ENCODE measurements around the gene CLIP2.
A peak's percentile ranks its signal among the peaks of the same experiment; 100 is the strongest.
"Not testable (repeated sequence)": the region's sequence is repeated elsewhere in the genome, so short reads cannot be mapped to it uniquely, and the experiment has no call there.

The CLIP2 gene
- total RNA-seq: 36.9 to 42.5 reads per million in 2 donors

GRCh38 chr7:74289018-74289658 lies at the start of gene CLIP2:
TSS of gene CLIP2 (plus strand) at chr7:74289407. CDS start at chr7:74317547, 28,140 bp downstream.
- peak; percentile 66 for DNase-seq

DNA sequence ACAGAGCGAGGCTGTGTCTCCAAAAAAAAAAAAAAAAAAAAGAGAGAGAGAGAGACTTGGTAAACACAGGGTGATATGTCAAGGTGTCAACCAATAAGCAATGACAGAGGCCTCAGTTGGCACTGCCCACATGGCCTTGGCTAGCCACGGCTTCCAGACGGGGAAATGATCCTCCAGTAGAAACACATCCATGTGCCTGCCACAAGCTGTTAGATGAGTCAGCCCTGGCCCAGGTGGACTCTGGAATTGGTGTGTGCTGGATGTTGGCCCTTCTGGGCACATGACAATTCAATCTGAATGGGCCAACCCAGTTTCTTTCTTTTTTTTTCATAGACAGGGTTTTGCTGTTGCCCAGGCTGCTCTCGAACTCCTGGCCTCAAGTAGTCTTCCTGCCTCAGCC lies 48.7 kb upstream of the CLIP2 start:
- no peak for DNase-seq

DNA sequence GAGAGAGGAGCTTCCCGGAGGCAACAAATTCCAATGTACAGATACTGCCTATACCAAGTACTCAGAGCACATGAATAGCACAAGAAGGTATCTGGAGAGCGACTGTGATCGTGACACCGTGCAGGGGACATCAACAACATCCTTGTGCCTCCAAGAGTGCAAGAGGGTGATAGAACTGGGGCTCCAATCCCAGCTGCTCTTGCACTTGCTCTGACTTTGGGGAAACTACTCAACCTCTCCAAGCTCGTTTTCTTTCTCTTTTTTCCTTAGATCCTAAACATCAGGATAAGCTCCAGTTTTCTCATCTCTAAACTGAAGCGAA lies 47.1 kb upstream of the CLIP2 start:
- no peak for DNase-seq

- DNase-seq: no peak
Measured at GRCh38 chr7:74246497-74246896, 42.7 kb upstream of the CLIP2 start.

DNA sequence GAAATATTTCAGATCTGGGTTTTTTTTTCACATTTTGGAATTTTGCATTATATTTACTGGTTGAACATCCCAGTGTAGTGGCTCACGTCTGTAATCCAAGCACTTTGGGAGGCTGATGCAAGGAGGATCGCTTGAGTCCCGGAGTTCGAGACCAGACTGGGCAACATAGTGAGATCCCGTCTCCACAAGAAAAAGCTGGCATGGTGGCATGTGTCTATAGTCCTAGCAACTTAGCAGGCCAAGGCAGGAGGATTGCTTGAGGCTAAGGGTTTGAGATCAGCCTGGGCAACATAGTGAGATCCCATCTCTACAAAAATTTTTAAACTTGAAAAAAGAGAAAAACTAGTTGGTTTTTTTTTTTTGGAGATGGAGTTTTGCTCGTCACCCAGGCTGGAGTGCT lies 41.1 kb upstream of the CLIP2 start:
- no peak for DNase-seq

- not testable (repeated sequence) for DNase-seq
Measured at GRCh38 chr7:74249058-74249457, 40.1 kb upstream of the CLIP2 start.

- no peak for DNase-seq
Measured at GRCh38 chr7:74252893-74253292, 36.3 kb upstream of the CLIP2 start.

GRCh38 chr7:74253331-74253730 lies 35.9 kb upstream of the CLIP2 start:
- no peak for DNase-seq

GRCh38 chr7:74253835-74254128 lies 35.4 kb upstream of the CLIP2 start:
- no peak for DNase-seq

GRCh38 chr7:74254129-74254857 lies 34.9 kb upstream of the CLIP2 start, which contains the start of gene RFC2:
TSS of gene RFC2 (minus strand) at chr7:74254399. CDS start at chr7:74254383, 16 bp downstream.
- DNase-seq: peak; percentile 96

GRCh38 chr7:74254858-74255379 lies 34.3 kb upstream of the CLIP2 start:
- no peak for DNase-seq

GRCh38 chr7:74255461-74255860 lies 33.7 kb upstream of the CLIP2 start:
- not testable (repeated sequence) for DNase-seq

- no peak for DNase-seq
Measured at GRCh38 chr7:74256491-74257408, 32.5 kb upstream of the CLIP2 start.

- no peak for DNase-seq
Measured at GRCh38 chr7:74258639-74259038, 30.6 kb upstream of the CLIP2 start.

DNA sequence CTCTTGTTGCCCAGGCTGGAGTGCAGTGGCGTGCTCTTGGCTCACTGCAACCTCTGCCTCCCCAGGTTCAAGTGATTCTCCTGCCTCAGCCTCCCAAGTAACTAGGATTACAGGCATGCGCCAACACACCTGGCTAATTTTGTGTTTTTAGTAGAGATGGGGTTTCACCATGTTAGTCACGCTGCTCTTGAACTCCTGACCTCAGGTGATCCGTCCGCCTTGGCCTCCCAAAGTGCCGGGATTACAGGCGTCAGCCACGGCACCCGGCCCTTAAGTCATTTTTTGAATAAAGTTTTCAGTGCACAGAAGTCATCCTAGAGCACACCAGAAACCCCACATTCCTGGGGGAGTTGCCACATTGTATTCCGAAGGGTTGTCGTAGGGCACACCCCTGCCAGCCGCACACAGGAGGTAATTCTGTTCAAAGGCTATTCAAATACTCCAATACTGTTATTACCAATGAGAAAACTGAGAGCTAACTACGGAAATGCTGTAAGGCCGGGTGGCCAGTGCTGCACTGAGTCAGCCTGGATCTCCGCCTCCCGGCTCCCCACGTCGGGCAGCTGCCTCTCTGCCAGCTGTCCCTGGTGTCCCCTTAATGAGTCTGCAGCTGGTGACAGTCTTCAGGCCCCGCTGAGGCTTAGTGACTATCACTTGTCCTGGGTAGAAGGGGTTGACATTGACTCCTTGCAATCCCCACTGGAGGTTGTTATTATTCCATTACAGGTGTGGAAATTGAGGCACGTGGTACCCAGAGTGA lies 26.4 kb upstream of the CLIP2 start:
- DNase-seq: no peak

- no peak for DNase-seq
Measured at GRCh38 chr7:74263399-74264120, 25.6 kb upstream of the CLIP2 start.

DNA sequence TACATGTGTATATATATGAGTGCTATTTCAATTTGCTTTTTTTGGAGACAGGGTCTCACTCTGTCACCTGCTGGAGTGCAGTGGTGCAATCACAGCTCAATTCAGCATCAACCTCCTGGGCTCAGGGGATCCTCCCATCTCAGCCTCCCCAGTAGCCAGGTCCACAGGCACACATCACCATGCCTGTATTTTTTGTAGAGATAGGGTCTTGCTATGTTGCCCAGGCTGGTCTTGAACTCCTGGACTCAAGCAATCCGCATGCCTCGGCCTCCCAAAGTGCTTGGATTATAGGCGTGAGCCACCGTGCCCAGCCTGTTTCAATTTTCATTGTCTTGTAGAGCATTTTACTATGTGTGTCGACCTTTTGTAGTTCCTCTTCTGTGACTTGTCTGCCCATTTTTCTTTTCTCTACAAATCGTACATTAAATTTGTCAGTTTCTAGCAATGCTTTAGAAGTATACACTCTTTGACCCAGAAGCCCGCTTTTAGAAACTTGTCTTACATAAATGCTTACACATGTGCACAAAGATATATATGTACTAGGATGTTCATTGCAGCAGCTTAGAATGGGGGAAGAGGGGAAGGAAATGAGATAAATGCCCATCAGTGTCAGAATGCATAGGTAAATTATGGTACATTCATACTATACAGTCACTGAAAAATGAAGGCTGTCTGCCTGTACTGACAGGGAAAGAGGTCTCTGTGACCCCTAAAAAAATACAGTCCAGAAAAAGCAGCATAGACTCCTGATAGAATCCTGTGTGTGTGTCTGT lies 22.8 kb upstream of the CLIP2 start:
- no peak for DNase-seq

GRCh38 chr7:74267756-74268565 lies 21.2 kb upstream of the CLIP2 start:
- DNase-seq: no peak

- DNase-seq: no peak
Measured at GRCh38 chr7:74269757-74270277, 19.4 kb upstream of the CLIP2 start.

GRCh38 chr7:74271742-74272141 lies 17.5 kb upstream of the CLIP2 start:
- DNase-seq: no peak

Data from activated gamma-delta T cell (primary cell).